ENCODE results near the gene DDX10. TPM values are rescaled to one million over a fixed set of nuclear protein-coding genes. Genes with fewer than 3 reads are reported as not detected.

Gene DDX10
- total RNA-seq, 1 donor from 2014 or later: 38.5 TPM

DNA sequence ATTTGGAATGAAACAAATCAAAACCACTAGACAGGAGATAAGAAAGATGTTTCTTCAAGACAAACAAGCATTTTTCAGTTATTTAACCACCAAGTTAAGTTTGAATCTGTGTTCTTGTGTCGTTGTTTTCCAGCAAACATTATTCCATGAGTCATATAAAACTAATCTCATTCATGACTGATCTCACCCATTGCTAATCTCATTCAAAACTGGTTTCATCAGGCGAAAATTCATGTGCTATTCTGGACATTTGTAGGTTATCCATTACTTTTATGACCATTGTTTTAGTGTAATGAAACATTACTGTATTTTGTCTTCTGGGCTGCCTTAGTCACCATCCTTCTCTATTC is 221.8 kb downstream of the DDX10 start:
- H3K4me1 Mint-ChIP-seq: peaks cover 27% of the 10 kb centered on the region
- no peak overlapping the region for H3K4me3 Mint-ChIP-seq
- H3K27me3 Mint-ChIP-seq (ENCODE audit: low read depth): no peaks in the 10 kb centered on the region
- H3K36me3 Mint-ChIP-seq: no peaks in the 10 kb centered on the region
- DNase-seq (ENCODE audit: low spot score in 2 of 2, unreplicated experiment in 2 of 2): no peak
- no peaks in the 10 kb centered on the region for H3K9me3 Mint-ChIP-seq
- H3K27ac Mint-ChIP-seq: no peak overlapping the region
- TF ChIP-seq, protein P1, sequence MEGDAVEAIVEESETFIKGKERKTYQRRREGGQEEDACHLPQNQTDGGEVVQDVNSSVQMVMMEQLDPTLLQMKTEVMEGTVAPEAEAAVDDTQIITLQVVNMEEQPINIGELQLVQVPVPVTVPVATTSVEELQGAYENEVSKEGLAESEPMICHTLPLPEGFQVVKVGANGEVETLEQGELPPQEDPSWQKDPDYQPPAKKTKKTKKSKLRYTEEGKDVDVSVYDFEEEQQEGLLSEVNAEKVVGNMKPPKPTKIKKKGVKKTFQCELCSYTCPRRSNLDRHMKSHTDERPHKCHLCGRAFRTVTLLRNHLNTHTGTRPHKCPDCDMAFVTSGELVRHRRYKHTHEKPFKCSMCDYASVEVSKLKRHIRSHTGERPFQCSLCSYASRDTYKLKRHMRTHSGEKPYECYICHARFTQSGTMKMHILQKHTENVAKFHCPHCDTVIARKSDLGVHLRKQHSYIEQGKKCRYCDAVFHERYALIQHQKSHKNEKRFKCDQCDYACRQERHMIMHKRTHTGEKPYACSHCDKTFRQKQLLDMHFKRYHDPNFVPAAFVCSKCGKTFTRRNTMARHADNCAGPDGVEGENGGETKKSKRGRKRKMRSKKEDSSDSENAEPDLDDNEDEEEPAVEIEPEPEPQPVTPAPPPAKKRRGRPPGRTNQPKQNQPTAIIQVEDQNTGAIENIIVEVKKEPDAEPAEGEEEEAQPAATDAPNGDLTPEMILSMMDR (IDR thresholded peaks at IDR 0.05; ENCODE audit: unreplicated experiment): no peak

DNA sequence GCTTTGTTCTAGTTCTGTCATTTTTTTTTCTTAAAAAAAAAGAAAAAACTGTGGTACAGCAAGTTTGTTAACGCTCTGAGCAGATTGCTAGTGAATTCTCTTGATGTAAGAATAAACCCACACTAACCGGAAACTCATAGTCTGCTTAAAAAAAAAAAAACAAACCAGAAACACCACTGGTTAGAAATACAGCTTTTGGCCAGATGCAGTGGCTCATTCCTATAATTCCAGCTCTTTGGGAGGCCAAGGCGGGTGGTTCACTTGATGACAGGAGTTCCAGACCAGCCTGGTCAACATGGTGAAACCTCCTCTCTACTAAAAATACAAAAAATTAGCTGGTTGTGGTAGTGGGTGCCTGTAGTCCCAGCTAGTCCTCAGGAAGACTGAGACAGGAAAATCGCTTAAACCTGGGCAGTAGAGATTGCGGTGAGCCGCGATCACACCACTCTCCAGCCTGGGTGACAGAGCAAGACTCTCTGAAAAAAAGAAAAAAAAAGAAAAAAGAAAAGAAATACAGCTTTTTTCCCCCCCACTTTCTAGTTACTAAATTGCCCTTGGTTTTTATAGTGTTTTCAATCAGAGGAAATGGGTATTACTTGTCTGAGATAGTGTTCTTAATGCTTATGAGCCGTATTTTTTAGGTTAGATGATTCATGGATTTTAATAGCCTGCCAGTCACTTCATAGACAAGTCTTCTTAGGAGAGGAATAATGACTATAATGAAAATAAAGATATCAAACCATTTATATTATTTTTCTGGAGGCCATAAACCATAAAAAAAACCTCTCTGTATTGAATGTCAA is 222.8 kb downstream of the DDX10 start:
- no peak for DNase-seq (ENCODE audit: low spot score in 2 of 2, unreplicated experiment in 2 of 2)
- no peaks in the 10 kb centered on the region for H3K27me3 Mint-ChIP-seq (ENCODE audit: low read depth)
- H3K9me3 Mint-ChIP-seq: no peaks in the 10 kb centered on the region
- TF ChIP-seq, protein P1 (IDR thresholded peaks at IDR 0.05; ENCODE audit: unreplicated experiment): no peak
- peaks cover 27% of the 10 kb centered on the region for H3K4me1 Mint-ChIP-seq
- H3K36me3 Mint-ChIP-seq: no peaks in the 10 kb centered on the region
- H3K27ac Mint-ChIP-seq: no peak overlapping the region
- H3K4me3 Mint-ChIP-seq: no peak overlapping the region

DNA sequence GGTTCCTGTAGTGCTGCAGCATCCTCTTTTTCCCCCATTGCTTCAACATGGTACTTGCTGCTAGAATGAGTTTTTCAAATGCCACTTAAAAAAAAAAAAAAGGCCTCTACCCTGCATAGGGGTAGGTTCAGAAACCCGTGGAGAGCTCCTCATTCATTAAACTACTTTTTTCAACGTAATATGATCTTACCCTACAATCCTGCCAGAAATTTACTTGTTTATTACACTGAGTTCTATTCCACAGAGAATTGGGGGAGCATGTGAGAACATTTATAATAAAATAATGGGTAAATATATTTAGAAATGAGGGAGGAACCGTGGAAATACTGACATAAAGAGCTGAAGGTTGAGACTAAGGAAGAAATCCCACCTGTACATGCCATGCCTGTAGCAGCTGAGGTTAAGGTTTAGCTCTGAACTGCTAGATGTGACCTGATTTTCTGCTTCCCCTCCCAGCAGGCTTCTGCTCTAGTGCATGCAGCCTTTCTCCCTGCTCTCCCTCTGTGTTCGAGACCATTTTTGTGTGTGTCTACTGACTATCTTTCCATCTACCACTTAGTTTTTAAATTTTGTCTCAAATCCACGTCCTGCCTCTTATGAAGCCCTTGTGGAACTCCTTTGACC is 225.7 kb downstream of the DDX10 start:
- Mint-ChIP-seq H3K27me3 (ENCODE audit: low read depth) (no peaks in the 10 kb centered on the region), H3K4me1 (peaks cover 26% of the 10 kb centered on the region), H3K36me3 (no peaks in the 10 kb centered on the region), H3K27ac (no peak overlapping the region), H3K4me3 (no peak overlapping the region), H3K9me3 (no peaks in the 10 kb centered on the region)
- DNase-seq (ENCODE audit: low spot score in 2 of 2, unreplicated experiment in 2 of 2): no peak
- TF ChIP-seq, protein P1 (IDR thresholded peaks at IDR 0.05; ENCODE audit: unreplicated experiment): no peak

DNA sequence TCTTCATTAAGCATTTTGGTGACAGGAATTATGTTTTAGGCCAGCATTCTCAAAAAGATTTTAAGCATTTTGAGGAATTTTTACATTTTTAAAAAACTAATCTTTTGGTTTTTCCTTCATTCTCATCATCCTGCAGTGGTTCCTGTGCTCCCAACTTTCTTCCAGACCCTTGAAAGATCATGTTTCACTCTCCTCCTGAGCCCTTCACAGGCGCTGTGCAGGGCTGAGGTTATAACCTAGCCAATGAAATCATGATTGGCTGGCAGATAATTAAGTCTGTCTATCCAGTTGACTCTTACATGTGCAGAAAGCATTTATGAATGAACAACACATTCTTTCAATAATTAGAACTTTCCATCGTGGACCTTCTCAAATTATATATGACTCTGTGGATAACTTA is 226.3 kb downstream of the DDX10 start:
- Mint-ChIP-seq H3K4me3 (no peak overlapping the region), H3K36me3 (no peaks in the 10 kb centered on the region), H3K9me3 (no peaks in the 10 kb centered on the region), H3K27me3 (ENCODE audit: low read depth) (no peaks in the 10 kb centered on the region), H3K4me1 (peaks cover 21% of the 10 kb centered on the region), H3K27ac (no peak overlapping the region)
- TF ChIP-seq, protein P1 (IDR thresholded peaks at IDR 0.05; ENCODE audit: unreplicated experiment): no peak
- no peak for DNase-seq (ENCODE audit: low spot score in 2 of 2, unreplicated experiment in 2 of 2)

DNA sequence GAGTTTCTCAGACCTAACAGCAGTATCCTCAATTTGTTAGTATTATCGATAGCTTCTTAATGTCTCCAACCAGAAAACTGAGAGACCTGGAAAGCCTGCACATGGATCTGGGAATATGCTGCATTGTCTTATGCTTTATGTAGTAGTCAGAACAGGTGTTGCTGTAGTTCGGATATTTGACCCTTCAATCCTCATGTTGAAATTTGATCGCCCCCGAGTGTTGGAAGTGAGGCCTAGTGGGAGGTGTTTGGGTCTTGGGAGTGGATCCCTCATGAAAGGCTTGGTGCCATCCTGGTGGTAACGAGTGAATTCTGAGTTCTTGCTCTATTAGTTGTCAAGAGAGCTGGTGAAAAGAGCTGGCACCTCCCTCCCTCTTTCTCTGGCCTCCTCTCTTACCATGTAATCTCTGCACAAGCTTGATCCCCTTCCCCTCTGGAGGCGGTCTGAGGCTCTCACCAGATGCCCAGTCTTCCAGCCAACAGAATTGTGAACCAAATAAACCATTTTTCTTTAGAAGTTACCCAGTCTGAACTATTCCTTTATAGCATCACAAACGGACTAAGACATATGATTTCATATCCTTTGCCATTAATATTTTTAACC is 227.1 kb downstream of the DDX10 start:
- DNase-seq (ENCODE audit: low spot score in 2 of 2, unreplicated experiment in 2 of 2): no peak
- peaks cover 15% of the 10 kb centered on the region for H3K4me1 Mint-ChIP-seq
- H3K27ac Mint-ChIP-seq: no peak overlapping the region
- H3K27me3 Mint-ChIP-seq (ENCODE audit: low read depth): no peaks in the 10 kb centered on the region
- no peak overlapping the region for H3K4me3 Mint-ChIP-seq
- TF ChIP-seq, protein P1 (IDR thresholded peaks at IDR 0.05; ENCODE audit: unreplicated experiment): no peak
- no peaks in the 10 kb centered on the region for H3K36me3 Mint-ChIP-seq
- H3K9me3 Mint-ChIP-seq: no peaks in the 10 kb centered on the region
